Activated CD8-positive, alpha-beta T cell treated with anti-CD3 and anti-CD28 coated beads, Interleukin-2, amount 10 ng/mL, durations not matched to agents 7 days and 5 days (primary cell): Measurements from ENCODE around the gene CHSY3. TPM values are rescaled to one million over a fixed set of nuclear protein-coding genes. Genes with fewer than 3 reads are reported as not detected.

Experiments used
- ATAC-seq: fragments of 150-1000 bp; cut with Tn5 transposase; one replicate; pipeline ENCODE4 v1.10.0; 2021; ENCODE audit warnings: moderate library complexity
- CTCF ChIA-PET: fragments of 350-600 bp; sonication (Branson Sonifier 250); formaldehyde crosslinking; loops from one replicate; lab custom pipeline; 2021; ENCODE audit warnings: antibody characterized with exemption; lab: Charles Lee
- POLR2A ChIA-PET: fragments of 350-600 bp; sonication (Branson Sonifier 250); formaldehyde crosslinking; loops from one replicate; lab custom pipeline; 2021; ENCODE audit warnings: antibody characterized with exemption; lab: Charles Lee
- DNase-seq: peaks from one replicate; pipeline ENCODE4 v3.0.0-alpha.2; 2020
- H3K27ac Mint-ChIP-seq: one replicate; pipeline ENCODE4 v1.8.0; 2021; ENCODE audit warnings: mild to moderate bottlenecking, mixed read lengths
- H3K27me3 Mint-ChIP-seq: one replicate; pipeline ENCODE4 v1.8.0; 2021; ENCODE audit warnings: low read depth, mixed read lengths
- H3K36me3 Mint-ChIP-seq: one replicate; pipeline ENCODE4 v1.8.0; 2021; ENCODE audit warnings: low read depth, mixed read lengths
- H3K4me1 Mint-ChIP-seq: one replicate; pipeline ENCODE4 v1.8.0; 2021; ENCODE audit warnings: low read depth, mixed read lengths
- H3K4me3 Mint-ChIP-seq: one replicate; pipeline ENCODE4 v1.8.0; 2021; ENCODE audit warnings: mild to moderate bottlenecking, mixed read lengths
- H3K9me3 Mint-ChIP-seq: one replicate; pipeline ENCODE4 v1.8.0; 2022; ENCODE audit warnings: mixed read lengths; ENCODE audit not compliant: insufficient read depth
- total RNA-seq, 2 experiments: library from RNA; stranded (reverse); gene quantifications; one replicate each; pipeline ENCODE4 v1.2.3, GENCODE V29; 2021

CHSY3 gene
- total RNA-seq, result not detected

DNA sequence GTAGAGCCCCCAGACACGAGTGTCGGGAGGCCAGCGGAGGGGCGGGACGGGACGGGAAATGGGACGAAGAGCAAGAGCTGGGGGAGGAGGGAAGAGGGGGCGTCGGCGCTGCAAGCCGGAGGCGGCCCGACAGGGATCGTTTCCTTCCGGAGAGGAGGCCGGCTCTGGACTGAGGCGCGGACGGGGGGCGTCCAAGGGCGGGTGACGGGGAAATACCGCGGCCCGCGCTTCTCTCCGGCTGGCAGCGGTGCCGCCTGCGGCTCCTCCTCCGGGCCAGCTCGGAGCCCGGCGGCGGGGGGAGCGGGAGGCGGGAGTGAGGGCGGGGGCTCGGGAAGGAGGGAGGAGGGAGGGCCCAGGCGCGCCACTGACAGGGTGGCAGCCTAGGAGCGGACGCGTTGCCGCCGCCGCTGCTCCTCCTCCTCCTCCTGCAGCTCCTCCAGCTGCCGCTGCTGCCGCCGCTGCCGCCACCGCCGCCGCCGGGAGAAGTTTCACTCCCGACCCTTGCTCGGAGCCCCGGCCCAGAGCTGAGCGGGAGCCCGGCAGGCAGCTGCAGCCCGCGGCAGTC is at the start of gene CHSY3:
Gene CHSY3 (plus strand): TSS at position 364 of the 565 bp plus-strand sequence.
- ChIA-PET CTCF (no interaction called here), POLR2A (no interaction called here)
- H3K4me1 Mint-ChIP-seq, result peaks cover 13% of the 10 kb centered on the region
- no peak within 1 kb of the TSS for H3K27ac Mint-ChIP-seq
- peak within 1 kb of the TSS; percentile 66 for H3K4me3 Mint-ChIP-seq
- H3K9me3 Mint-ChIP-seq, result no peaks in the 10 kb centered on the region
- H3K27me3 Mint-ChIP-seq, result peaks cover 38% of the 10 kb centered on the region
- no peaks in the 10 kb centered on the region for H3K36me3 Mint-ChIP-seq
- DNase-seq (peak; percentile 58), ATAC-seq (peak; percentile 89)

DNA sequence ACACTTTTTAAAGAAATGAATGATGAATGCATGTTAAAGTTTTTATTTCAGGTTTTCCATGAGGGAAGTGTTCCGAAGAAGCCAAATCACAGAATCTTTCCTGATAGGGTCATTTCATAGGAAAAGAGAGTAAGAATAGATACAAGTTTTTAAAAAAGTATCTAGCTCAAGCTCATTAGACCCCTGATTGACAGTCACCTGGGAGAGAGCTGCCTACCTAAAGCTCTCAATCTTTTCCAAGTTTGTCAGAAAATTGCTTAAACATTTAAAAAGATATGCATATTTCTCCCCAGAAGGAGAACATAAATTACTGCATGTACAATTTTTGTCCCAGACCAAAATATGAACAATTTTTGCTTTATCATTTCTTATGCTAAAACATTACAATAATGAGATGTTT is 47.9 kb upstream of the CHSY3 start:
- no peaks in the 10 kb centered on the region for H3K36me3 Mint-ChIP-seq
- H3K4me1 Mint-ChIP-seq, result no peaks in the 10 kb centered on the region
- H3K27me3 Mint-ChIP-seq, result no peaks in the 10 kb centered on the region
- DNase-seq, result no peak
- ChIA-PET CTCF (no interaction called here), POLR2A (no interaction called here)
- no peak overlapping the region for H3K27ac Mint-ChIP-seq
- no peak overlapping the region for H3K4me3 Mint-ChIP-seq
- ATAC-seq, result no peak
- H3K9me3 Mint-ChIP-seq, result no peaks in the 10 kb centered on the region

GRCh38 chr5:129857116-129857515 is 47.1 kb upstream of the CHSY3 start:
- ChIA-PET CTCF (no interaction called here), POLR2A (no interaction called here)
- ATAC-seq (no peak), DNase-seq (no peak)
- Mint-ChIP-seq H3K4me3 (no peak overlapping the region), H3K9me3 (no peaks in the 10 kb centered on the region), H3K36me3 (no peaks in the 10 kb centered on the region), H3K27me3 (no peaks in the 10 kb centered on the region), H3K27ac (no peak overlapping the region), H3K4me1 (no peaks in the 10 kb centered on the region)

- H3K36me3 Mint-ChIP-seq, result no peaks in the 10 kb centered on the region
- no peaks in the 10 kb centered on the region for H3K4me1 Mint-ChIP-seq
- H3K27me3 Mint-ChIP-seq, result no peaks in the 10 kb centered on the region
- no peak for DNase-seq
- H3K27ac Mint-ChIP-seq, result no peak overlapping the region
- ATAC-seq, result no peak
- CTCF ChIA-PET, result no interaction called here
- no peak overlapping the region for H3K4me3 Mint-ChIP-seq
- H3K9me3 Mint-ChIP-seq, result no peaks in the 10 kb centered on the region
- POLR2A ChIA-PET, result no interaction called here
These were observed 46.1 kb upstream of the CHSY3 start for GRCh38 chr5:129858131-129858675.

DNA sequence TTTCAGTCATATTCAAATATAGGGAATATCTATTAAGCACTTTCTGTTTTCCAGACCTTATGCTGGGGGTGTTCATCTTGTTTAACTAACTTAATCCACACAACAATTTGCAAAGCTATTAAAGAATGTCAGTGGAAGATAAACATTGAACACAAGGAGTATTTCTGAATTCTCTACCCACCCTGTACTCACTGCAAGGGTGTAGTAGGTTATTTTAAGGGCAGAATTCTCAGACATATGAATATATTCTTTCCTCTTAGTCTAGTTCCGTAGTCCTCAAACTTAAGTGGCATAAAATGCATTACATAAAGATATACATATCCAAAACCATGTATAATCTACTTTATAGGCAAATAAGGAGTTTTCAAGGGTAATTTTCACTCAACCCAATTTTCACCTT is 19.9 kb upstream of the CHSY3 start:
- no peaks in the 10 kb centered on the region for H3K4me1 Mint-ChIP-seq
- ChIA-PET CTCF (no interaction called here), POLR2A (no interaction called here)
- H3K27me3 Mint-ChIP-seq, result no peaks in the 10 kb centered on the region
- H3K36me3 Mint-ChIP-seq, result no peaks in the 10 kb centered on the region
- ATAC-seq (no peak), DNase-seq (no peak)
- no peak overlapping the region for H3K27ac Mint-ChIP-seq
- no peak overlapping the region for H3K4me3 Mint-ChIP-seq
- H3K9me3 Mint-ChIP-seq, result no peaks in the 10 kb centered on the region

GRCh38 chr5:129899454-129899853 is 4.8 kb upstream of the CHSY3 start:
- H3K27me3 Mint-ChIP-seq, result peaks cover 16% of the 10 kb centered on the region
- H3K4me3 Mint-ChIP-seq, result no peak overlapping the region
- no peak for ATAC-seq
- no peak overlapping the region for H3K27ac Mint-ChIP-seq
- CTCF ChIA-PET, result no interaction called here
- H3K4me1 Mint-ChIP-seq, result peaks cover 4% of the 10 kb centered on the region
- POLR2A ChIA-PET, result no interaction called here
- no peaks in the 10 kb centered on the region for H3K9me3 Mint-ChIP-seq
- no peak for DNase-seq
- no peaks in the 10 kb centered on the region for H3K36me3 Mint-ChIP-seq

- CTCF ChIA-PET, result no interaction called here
- H3K9me3 Mint-ChIP-seq, result no peaks in the 10 kb centered on the region
- H3K4me3 Mint-ChIP-seq, result no peak overlapping the region
- ATAC-seq (no peak), DNase-seq (no peak)
- peaks cover 13% of the 10 kb centered on the region for H3K4me1 Mint-ChIP-seq
- POLR2A ChIA-PET, result no interaction called here
- no peaks in the 10 kb centered on the region for H3K36me3 Mint-ChIP-seq
- no peak overlapping the region for H3K27ac Mint-ChIP-seq
- H3K27me3 Mint-ChIP-seq, result peaks cover 35% of the 10 kb centered on the region
These were observed 1.4 kb upstream of the CHSY3 start for GRCh38 chr5:129902816-129903215.

DNA sequence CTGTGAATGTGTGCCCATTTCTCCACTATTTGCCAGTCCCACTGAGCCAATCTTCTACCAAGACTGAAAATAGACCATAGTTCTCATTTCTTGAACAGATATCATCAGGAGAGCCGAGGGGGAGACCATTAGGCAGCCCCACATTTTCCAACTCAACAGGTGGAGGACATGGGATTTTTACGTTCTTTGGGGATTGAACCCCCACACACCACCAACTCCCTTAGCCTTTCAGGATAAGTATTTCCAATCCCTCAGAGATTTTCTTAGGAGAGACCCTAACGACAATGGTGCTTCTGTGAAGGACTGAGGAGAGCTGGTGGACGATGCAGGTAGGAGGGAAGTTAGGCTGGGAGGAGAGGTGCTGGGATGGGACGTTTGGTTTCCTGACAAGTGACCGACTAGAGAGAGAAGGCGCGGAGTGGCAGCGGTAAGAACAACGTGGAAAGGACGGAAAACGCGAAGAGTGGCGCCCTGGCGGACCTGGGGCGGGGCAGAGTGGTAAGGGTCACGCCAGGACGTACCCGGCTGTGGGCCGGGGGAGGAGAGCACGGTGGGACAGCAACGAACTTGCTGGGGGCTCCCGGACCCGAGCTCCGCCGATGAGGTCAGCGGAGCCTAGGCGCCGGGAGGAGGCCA is 681 bp upstream of the CHSY3 start:
- Mint-ChIP-seq H3K27ac (no peak overlapping the region), H3K4me1 (peaks cover 13% of the 10 kb centered on the region), H3K27me3 (peaks cover 38% of the 10 kb centered on the region), H3K9me3 (no peaks in the 10 kb centered on the region), H3K4me3 (peak overlapping the region; percentile 66), H3K36me3 (no peaks in the 10 kb centered on the region)
- DNase-seq (no peak), ATAC-seq (no peak)
- ChIA-PET CTCF (no interaction called here), POLR2A (no interaction called here)

DNA sequence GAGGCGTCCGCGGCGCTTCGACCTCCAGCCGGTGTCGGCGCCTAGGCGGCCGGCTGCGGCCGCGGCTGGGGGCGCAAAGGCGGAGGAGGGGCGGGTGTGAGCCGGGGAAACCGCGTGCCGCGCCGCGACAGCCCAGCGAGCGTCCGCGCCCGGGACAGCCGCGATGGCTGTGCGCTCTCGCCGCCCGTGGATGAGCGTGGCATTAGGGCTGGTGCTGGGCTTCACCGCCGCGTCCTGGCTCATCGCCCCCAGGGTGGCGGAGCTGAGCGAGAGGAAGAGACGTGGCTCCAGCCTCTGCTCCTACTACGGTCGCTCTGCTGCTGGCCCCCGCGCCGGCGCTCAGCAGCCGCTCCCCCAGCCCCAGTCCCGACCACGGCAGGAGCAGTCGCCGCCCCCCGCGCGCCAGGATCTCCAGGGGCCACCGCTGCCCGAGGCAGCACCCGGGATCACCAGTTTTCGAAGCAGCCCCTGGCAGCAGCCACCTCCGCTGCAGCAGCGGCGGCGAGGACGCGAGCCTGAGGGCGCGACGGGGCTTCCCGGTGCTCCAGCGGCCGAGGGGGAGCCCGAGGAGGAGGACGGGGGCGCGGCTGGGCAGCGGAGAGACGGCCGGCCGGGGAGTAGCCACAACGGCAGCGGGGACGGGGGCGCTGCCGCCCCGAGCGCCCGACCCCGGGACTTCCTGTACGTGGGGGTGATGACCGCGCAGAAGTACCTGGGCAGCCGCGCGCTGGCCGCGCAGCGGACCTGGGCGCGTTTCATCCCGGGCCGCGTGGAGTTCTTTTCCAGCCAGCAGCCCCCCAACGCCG is 605 bp downstream of the CHSY3 start:
- H3K36me3 Mint-ChIP-seq, result no peaks in the 10 kb centered on the region
- H3K27me3 Mint-ChIP-seq, result peaks cover 38% of the 10 kb centered on the region
- peaks cover 13% of the 10 kb centered on the region for H3K4me1 Mint-ChIP-seq
- peak overlapping the region; percentile 59 for H3K4me3 Mint-ChIP-seq
- H3K27ac Mint-ChIP-seq, result no peak overlapping the region
- no peak for DNase-seq
- CTCF ChIA-PET, result no interaction called here
- H3K9me3 Mint-ChIP-seq, result no peaks in the 10 kb centered on the region
- ATAC-seq, result peak; percentile 53
- POLR2A ChIA-PET, result no interaction called here

DNA sequence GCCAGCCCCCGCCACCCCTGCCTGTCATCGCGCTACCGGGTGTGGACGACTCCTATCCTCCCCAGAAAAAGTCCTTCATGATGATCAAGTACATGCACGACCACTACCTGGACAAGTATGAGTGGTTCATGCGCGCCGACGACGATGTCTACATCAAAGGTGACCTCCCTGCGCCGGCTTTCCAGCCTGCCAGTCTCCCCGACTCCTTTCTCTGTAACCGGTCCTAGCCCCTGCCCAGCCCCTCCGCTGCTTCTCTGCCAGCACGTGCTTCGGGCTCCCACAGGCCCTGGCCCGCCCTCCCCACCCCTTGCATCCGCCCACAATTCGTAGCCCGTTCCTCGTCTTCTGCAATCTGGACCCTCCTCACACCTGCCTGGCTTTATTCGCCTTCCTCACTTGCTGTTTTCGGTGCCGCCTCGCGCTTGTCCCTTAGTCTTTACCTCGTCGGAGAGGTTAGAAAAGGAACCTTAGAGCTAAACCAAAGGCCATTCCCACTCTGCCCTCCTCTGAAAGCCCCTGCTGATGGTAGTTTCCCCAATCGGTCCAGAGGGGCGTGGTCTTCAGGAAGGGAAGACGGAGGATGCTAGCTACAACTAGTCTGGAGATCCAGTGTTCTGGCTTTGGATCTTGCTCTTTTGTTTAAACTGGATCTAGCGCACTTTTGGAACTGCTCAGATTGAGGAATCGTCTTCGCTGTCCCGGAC is 1.4 kb downstream of the CHSY3 start:
- H3K27me3 Mint-ChIP-seq, result peaks cover 38% of the 10 kb centered on the region
- no peak for DNase-seq

GRCh38 chr5:129906177-129906887 is 2.1 kb downstream of the CHSY3 start:
- no peaks in the 10 kb centered on the region for H3K36me3 Mint-ChIP-seq
- ATAC-seq, result no peak
- CTCF ChIA-PET, result no interaction called here
- no peaks in the 10 kb centered on the region for H3K9me3 Mint-ChIP-seq
- peaks cover 13% of the 10 kb centered on the region for H3K4me1 Mint-ChIP-seq
- peaks cover 38% of the 10 kb centered on the region for H3K27me3 Mint-ChIP-seq
- no peak for DNase-seq
- H3K4me3 Mint-ChIP-seq, result peak overlapping the region; percentile 28
- H3K27ac Mint-ChIP-seq, result no peak overlapping the region
- POLR2A ChIA-PET, result no interaction called here

More for the DNA sequence above, 1.4 kb downstream of the CHSY3 start:
- ATAC-seq, result no peak
- ChIA-PET CTCF (no interaction called here), POLR2A (no interaction called here)
- no peaks in the 10 kb centered on the region for H3K9me3 Mint-ChIP-seq
- peaks cover 13% of the 10 kb centered on the region for H3K4me1 Mint-ChIP-seq
- no peaks in the 10 kb centered on the region for H3K36me3 Mint-ChIP-seq
- H3K4me3 Mint-ChIP-seq, result peak overlapping the region; percentile 59
- H3K27ac Mint-ChIP-seq, result no peak overlapping the region
